WERI-Rb-1 (cell line): ENCODE data around the gene TBC1D2B.

Source experiments
- DNase-seq: peaks from one replicate; pipeline ENCODE4 v3.0.0-alpha.2; 2020
- H3K27ac ChIP-seq: fragments of 250-450 bp; sonication (Bioruptor Pico); 2 replicates; pipeline ENCODE4 v1.5.1; 2020; ENCODE audit warnings: mild to moderate bottlenecking, moderate library complexity
- H3K27me3 ChIP-seq: fragments of 250-450 bp; sonication (Bioruptor Pico); 2 replicates; pipeline ENCODE4 v1.5.1; 2021; ENCODE audit warnings: mild to moderate bottlenecking, low read depth, moderate library complexity; ENCODE audit not compliant: insufficient read depth, severe bottlenecking
- H3K36me3 ChIP-seq: fragments of 250-450 bp; sonication (Bioruptor Pico); 2 replicates; pipeline ENCODE4 v1.5.1; 2020; ENCODE audit warnings: mild to moderate bottlenecking, moderate library complexity
- H3K4me3 ChIP-seq: 2 replicates; pipeline ENCODE4 v1.5.1; 2011; ENCODE audit warnings: low read depth, mild to moderate bottlenecking, control low read depth, low read length
- H3K9me3 ChIP-seq: fragments of 250-450 bp; sonication (Bioruptor Pico); 2 replicates; pipeline ENCODE4 v1.5.1; 2021; ENCODE audit warnings: mild to moderate bottlenecking, moderate library complexity; ENCODE audit not compliant: severe bottlenecking
- TF ChIP-seq, protein P1 (sequence below): IDR thresholded peaks from 2 replicates; pipeline ENCODE4 v1.5.1; 2011; ENCODE audit warnings: low read depth, mild to moderate bottlenecking, control low read depth, inconsistent platforms, low read length

The TBC1D2B gene

DNA sequence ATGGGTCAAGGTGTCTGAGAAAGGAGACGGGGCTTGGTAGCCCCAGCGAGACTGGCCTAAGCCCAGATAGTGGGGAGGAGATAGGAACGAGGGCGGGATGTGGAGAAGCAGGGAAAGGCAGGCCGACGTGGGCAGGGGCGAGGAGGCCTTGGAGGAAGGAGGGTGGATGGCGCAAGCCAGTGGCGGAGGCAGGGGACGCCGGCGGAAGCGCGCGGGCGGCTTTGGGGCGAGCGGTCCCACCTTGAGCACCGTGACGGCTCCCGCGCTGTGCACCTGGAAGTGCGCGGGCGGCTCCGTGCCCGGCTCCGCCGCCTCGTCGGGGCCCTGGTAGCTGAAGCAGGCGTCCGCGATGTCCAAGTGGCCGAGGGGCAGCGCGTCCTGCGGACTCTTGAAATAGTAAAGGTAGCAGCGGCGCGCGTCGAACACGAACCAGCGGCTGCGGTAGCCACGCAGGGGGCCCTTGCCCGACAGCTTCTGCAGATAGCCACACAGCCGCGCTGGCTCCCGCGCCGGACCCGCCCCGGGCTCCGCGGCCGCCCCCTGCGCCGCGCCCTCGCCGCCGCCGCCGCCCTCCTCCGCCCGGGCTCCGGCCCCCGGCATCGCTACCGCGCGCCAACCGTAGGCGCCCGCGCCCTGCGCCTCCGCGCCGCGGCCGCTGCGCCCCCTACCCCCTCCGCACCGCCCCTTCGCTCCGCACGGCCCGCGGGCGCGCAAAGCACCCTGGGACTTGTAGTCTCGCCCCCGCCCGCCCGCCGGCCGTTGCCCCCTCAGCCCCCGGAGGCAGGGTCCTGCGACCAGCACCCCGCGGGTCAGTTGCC lies at the start of gene TBC1D2B:
TBC1D2B (minus strand) TSS at position 659 of the 818 bp plus-strand sequence; CDS start at position 600, 59 bp downstream.
- Histone ChIP-seq H3K36me3 (peaks cover 4% of the 10 kb centered on the region), H3K4me3 (peak within 1 kb of the TSS; percentile 78), H3K27me3 (no peaks in the 10 kb centered on the region), H3K9me3 (no peaks in the 10 kb centered on the region), H3K27ac (peak within 1 kb of the TSS; percentile 75)
- peak; percentile 62 for DNase-seq
- TF ChIP-seq, protein P1, sequence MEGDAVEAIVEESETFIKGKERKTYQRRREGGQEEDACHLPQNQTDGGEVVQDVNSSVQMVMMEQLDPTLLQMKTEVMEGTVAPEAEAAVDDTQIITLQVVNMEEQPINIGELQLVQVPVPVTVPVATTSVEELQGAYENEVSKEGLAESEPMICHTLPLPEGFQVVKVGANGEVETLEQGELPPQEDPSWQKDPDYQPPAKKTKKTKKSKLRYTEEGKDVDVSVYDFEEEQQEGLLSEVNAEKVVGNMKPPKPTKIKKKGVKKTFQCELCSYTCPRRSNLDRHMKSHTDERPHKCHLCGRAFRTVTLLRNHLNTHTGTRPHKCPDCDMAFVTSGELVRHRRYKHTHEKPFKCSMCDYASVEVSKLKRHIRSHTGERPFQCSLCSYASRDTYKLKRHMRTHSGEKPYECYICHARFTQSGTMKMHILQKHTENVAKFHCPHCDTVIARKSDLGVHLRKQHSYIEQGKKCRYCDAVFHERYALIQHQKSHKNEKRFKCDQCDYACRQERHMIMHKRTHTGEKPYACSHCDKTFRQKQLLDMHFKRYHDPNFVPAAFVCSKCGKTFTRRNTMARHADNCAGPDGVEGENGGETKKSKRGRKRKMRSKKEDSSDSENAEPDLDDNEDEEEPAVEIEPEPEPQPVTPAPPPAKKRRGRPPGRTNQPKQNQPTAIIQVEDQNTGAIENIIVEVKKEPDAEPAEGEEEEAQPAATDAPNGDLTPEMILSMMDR: peak; percentile 10; the same call in 1 of the 2 replicates

DNA sequence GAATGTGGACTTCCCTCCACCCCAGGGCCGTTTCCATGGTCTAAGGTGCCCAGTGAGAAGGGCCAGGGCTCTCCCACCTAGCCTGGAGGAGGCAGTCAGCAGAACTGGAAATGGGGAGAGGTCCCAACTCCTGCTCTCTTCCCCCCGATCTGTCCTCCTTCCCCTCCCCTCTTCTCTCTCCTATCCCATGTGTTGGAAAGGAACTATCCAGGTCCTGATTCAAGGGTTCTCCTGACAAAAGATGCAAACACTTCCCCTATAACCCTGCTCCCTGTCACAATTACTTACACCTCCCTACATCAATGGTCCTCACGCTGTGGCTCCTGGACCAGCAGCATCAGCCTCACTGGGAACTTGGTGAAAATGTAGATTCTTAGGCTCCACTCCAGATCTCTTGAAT lies 47.8 kb upstream of the TBC1D2B start:
- H3K9me3 ChIP-seq: no peaks in the 10 kb centered on the region
- no peak overlapping the region for H3K4me3 ChIP-seq
- TF ChIP-seq, protein P1: no peak
- no peaks in the 10 kb centered on the region for H3K27me3 ChIP-seq
- H3K27ac ChIP-seq: no peak overlapping the region
- peaks cover 7% of the 10 kb centered on the region for H3K36me3 ChIP-seq
- DNase-seq: no peak

DNA sequence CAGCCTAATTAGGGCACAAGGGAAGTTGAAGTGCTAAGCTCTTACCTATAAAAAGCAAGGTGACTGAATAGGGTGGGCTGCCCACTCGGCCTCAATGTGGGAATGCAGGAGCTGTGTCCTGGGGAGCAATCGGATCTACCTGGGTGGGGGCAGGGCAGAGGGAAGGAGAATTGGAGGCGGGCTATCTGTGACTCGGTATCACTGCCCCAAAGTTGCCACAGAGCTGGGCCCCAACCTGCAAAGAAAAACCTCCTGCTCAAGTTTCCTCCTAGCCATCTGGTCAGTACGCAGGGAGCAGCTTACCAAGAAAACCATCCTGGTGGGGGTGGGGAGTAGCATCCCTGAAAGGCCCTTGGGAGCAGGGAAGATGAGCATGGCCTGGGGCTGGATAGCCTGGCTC lies 43.0 kb upstream of the TBC1D2B start:
- peaks cover 7% of the 10 kb centered on the region for H3K36me3 ChIP-seq
- peak overlapping the region; percentile 18 for H3K4me3 ChIP-seq
- no peaks in the 10 kb centered on the region for H3K27me3 ChIP-seq
- no peaks in the 10 kb centered on the region for H3K9me3 ChIP-seq
- peak; percentile 94 for DNase-seq
- TF ChIP-seq, protein P1: no peak
- peak overlapping the region; percentile 86 for H3K27ac ChIP-seq

DNA sequence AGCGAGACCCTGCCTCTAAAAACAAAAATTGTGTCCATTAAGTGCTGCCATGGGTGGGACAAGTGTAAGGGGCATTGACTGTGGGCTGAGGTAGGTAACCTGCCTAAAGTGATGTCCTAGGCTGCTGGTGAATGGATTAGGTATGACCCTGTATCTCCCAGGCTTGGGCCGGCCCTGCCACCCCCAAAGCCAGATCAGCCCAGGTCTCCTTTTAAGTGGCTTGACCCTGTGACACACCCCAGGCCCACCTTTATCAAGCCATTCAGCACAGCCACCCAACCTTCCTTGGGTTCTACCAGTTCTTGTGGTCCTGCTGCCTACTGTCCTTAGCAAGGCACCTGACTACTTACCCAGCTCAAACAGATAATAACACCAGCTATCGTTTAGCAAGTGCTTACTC lies 35.0 kb upstream of the TBC1D2B start:
- Histone ChIP-seq H3K27ac (no peak overlapping the region), H3K27me3 (no peaks in the 10 kb centered on the region), H3K4me3 (no peak overlapping the region), H3K36me3 (peaks cover 7% of the 10 kb centered on the region), H3K9me3 (no peaks in the 10 kb centered on the region)
- DNase-seq: no peak
- TF ChIP-seq, protein P1: no peak

DNA sequence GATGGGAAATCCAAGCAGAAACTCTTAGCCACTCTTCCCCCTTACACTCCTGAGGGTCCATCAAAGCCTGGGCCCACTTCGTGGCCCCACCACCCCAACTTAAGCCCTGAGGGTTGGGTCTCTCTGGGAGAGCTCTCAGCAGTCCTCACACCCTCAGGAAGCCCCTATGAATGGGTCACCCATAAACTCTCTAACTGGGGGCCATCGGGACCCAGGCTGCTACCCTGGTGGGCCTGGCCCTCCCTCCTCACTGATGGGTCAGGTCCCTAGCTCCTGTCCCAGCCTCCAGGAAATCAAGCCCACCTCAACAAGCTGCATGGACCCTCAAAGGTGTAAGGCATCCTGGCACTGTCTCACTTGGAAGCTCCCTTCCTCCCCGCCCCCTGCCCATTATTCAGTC lies 34.3 kb upstream of the TBC1D2B start:
- H3K36me3 ChIP-seq: peaks cover 7% of the 10 kb centered on the region
- H3K9me3 ChIP-seq: no peaks in the 10 kb centered on the region
- no peak overlapping the region for H3K4me3 ChIP-seq
- DNase-seq: no peak
- H3K27me3 ChIP-seq: no peaks in the 10 kb centered on the region
- no peak overlapping the region for H3K27ac ChIP-seq
- TF ChIP-seq, protein P1: no peak
